ENCODE results near the gene CASP3. TPM values are rescaled to one million over a fixed set of nuclear protein-coding genes. Genes with fewer than 3 reads are reported as not detected.
"Not testable (repeated sequence)": the region's sequence is repeated elsewhere in the genome, so short reads cannot be mapped to it uniquely, and the experiment has no call there.

CASP3 gene
- total RNA-seq, 4 donors from 2014 or later = 10.6 to 47.0 (median 17.6) TPM

DNA sequence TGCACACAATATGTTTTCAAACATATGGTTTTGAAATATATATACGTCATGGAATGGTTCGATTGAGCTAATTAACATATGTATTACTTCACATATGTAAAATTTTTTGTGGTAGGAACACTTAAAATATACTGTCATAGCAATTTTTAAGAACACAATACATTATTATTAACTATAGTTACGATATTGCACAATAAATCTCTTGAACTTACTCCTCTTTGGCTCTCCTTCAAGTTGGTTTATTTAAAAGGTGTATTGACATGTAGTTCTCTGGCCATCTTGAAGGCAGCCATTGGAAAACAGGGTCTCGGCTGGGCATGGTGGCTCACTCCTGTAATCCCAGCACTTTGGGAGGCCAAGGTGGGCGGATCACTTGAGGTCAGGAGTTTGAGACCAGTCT lies 53.8 kb downstream of the CASP3 start:
- TF ChIP-seq POLR2A (IDR thresholded peaks at IDR 0.05) = no peak
- TF ChIP-seq, protein P1, sequence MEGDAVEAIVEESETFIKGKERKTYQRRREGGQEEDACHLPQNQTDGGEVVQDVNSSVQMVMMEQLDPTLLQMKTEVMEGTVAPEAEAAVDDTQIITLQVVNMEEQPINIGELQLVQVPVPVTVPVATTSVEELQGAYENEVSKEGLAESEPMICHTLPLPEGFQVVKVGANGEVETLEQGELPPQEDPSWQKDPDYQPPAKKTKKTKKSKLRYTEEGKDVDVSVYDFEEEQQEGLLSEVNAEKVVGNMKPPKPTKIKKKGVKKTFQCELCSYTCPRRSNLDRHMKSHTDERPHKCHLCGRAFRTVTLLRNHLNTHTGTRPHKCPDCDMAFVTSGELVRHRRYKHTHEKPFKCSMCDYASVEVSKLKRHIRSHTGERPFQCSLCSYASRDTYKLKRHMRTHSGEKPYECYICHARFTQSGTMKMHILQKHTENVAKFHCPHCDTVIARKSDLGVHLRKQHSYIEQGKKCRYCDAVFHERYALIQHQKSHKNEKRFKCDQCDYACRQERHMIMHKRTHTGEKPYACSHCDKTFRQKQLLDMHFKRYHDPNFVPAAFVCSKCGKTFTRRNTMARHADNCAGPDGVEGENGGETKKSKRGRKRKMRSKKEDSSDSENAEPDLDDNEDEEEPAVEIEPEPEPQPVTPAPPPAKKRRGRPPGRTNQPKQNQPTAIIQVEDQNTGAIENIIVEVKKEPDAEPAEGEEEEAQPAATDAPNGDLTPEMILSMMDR (IDR thresholded peaks at IDR 0.05) = no peak
- Histone ChIP-seq H3K4me3 (no peak overlapping the region), H3K9me3 (no peaks in the 10 kb centered on the region), H3K4me1 (no peaks in the 10 kb centered on the region), H3K27ac (no peak overlapping the region), H3K36me3 (no peaks in the 10 kb centered on the region), H3K27me3 (no peaks in the 10 kb centered on the region)
- DNase-seq = no peak
- intact Hi-C loops (cut with DNase I; ENCODE audit: low total_unique reads) = no loop called here

DNA sequence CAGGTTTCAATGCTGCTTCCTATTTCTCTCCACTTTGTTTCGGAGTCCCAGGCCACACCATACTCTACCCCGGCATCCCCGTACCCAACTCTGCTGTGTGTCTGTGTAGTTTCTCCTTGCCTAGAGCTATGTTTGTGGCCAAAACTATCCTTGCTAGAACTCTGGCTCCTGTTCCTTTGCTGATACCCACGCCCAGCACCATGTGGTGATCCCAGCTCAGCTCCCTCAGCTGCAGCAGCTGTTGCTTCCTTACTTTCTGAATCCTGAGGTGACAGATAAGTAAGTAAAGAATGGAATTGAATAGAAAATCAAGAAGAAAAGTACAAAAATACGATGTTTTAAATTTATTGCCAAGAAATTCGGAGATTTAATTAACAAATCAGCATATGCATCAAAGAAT lies 55.8 kb downstream of the CASP3 start:
- DNase-seq = no peak
- Histone ChIP-seq H3K4me1 (no peaks in the 10 kb centered on the region), H3K9me3 (no peaks in the 10 kb centered on the region), H3K4me3 (no peak overlapping the region), H3K27ac (no peak overlapping the region), H3K27me3 (no peaks in the 10 kb centered on the region), H3K36me3 (no peaks in the 10 kb centered on the region)
- TF ChIP-seq POLR2A (IDR thresholded peaks at IDR 0.05) = no peak
- TF ChIP-seq, protein P1 (IDR thresholded peaks at IDR 0.05) = no peak
- intact Hi-C loops (cut with DNase I; ENCODE audit: low total_unique reads) = no loop called here

DNA sequence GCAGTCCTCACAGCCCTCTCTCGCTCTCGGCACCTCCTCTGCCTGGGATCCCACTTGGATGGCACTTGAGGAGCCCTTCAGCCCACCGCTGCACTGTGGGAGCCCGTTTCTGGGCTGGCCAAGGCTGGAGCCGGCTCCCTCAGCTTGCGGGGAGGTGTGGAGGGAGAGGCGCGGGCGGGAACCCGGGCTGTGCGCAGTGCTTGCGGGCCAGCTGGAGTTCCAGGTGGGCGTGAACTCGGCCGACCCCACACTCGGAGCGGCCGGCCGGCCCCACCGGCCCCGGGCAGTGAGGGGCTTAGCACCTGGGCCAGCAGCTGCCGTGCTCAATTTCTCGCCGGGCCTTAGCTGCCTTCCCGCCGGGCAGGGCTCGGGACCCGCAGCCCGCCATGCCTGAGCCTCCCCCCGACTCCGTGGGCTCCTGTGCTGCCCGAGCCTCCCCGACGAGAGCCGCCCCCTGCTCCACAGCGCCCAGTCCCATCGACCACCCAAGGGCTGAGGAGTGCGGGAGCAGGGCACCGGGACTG lies 57.4 kb downstream of the CASP3 start:
- H3K27ac ChIP-seq; H3K9me3 ChIP-seq; intact Hi-C loops (cut with DNase I; ENCODE audit: low total_unique reads); H3K36me3 ChIP-seq; H3K4me1 ChIP-seq; DNase-seq; H3K4me3 ChIP-seq; H3K27me3 ChIP-seq: not testable (repeated sequence)

DNA sequence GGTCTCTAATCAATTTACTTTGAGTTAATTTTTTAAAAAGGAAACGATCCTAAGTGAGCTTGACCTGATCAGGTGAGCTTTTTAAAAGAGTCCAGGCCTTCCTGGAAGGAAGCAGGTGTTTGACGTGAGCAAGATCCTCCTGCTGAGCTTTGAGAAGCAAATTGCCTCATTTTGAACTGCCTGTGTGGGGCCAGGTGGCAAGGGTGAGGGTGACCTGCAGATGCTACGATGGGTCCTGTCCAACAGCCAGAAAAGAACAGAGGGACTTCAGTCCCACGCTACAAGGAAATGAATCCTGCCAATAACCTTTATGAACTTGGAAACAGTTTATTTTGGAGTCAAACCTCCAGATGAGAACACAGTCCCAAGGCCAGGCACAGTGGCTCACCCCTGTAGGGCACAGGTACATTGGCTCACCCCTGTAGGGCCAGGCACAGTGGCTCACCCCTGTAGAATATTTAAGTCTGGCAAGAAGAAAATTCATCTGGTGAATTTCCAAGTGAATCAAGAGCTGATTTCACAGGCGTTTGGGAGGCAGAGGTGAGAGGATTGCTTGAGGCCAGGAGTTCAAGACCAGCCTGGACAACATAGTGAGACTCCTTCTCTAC lies 58.1 kb downstream of the CASP3 start:
- no peak for DNase-seq
- H3K9me3 ChIP-seq = no peaks in the 10 kb centered on the region
- H3K27me3 ChIP-seq = no peaks in the 10 kb centered on the region
- intact Hi-C loops (cut with DNase I; ENCODE audit: low total_unique reads) = no loop called here
- no peak overlapping the region for H3K4me3 ChIP-seq
- H3K36me3 ChIP-seq = no peaks in the 10 kb centered on the region
- no peaks in the 10 kb centered on the region for H3K4me1 ChIP-seq
- no peak overlapping the region for H3K27ac ChIP-seq
- TF ChIP-seq, protein P1 (IDR thresholded peaks at IDR 0.05) = no peak
- no peak for TF ChIP-seq POLR2A (IDR thresholded peaks at IDR 0.05)

DNA sequence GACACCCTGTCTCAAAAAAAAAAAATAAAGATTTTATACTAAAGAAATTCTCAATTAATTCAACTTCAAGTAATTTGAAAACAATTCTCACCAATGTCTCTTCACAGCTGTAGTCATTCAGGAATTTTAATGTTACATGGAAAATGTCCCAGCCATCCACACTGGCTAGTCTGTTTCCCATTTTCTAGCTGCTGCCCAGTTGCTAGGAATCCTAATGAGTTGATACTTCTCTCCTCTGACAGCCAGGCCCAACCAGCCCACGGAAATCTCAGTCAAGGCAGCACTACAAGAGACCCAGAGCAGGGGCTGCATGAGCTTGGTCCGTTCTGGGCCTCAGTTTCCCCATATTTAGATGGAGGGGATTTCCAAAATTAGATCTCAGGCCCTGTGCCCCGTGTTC lies 59.1 kb downstream of the CASP3 start:
- TF ChIP-seq, protein P1 (IDR thresholded peaks at IDR 0.05) = no peak
- TF ChIP-seq POLR2A (IDR thresholded peaks at IDR 0.05) = no peak
- Histone ChIP-seq H3K4me1 (no peaks in the 10 kb centered on the region), H3K27ac (no peak overlapping the region), H3K4me3 (no peak overlapping the region), H3K9me3 (no peaks in the 10 kb centered on the region), H3K36me3 (no peaks in the 10 kb centered on the region), H3K27me3 (no peaks in the 10 kb centered on the region)
- no peak for DNase-seq
- intact Hi-C loops (cut with DNase I; ENCODE audit: low total_unique reads) = no loop called here

DNA sequence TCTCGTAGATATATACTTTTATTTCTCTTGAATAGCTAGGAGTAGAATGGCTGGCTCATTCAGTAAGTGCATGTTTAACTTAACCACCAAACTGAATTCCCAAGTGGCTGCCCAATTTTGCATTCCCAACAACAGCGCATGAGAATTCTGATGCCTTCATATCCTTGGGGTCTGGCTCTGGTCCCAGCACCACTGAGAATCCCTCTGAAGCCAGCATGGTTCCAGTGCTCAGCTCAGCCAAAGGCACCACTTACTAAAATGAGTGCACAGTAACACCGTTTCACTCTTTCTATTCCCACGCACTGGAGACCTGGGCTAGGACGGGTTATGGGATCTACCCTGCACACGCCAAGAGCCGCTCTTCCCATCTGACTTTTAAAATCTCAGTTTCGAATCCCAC lies 60.4 kb downstream of the CASP3 start:
- H3K9me3 ChIP-seq = no peaks in the 10 kb centered on the region
- TF ChIP-seq, protein P1 (IDR thresholded peaks at IDR 0.05) = no peak
- TF ChIP-seq POLR2A (IDR thresholded peaks at IDR 0.05) = no peak
- no peak for DNase-seq
- H3K36me3 ChIP-seq = no peaks in the 10 kb centered on the region
- no peaks in the 10 kb centered on the region for H3K27me3 ChIP-seq
- intact Hi-C loops (cut with DNase I; ENCODE audit: low total_unique reads) = no loop called here
- no peak overlapping the region for H3K4me3 ChIP-seq
- no peak overlapping the region for H3K27ac ChIP-seq
- no peaks in the 10 kb centered on the region for H3K4me1 ChIP-seq
